Ovary (tissue), 3 donors: ENCODE data around the gene OR2V1.

ENCODE experiments used
- CTCF ChIP-seq, 3 donors: fragments of 450-650 bp in 2 of 3; fragments of 200-600 bp in 1 of 3; IDR thresholded peaks; one replicate each; pipeline versions ENCODE4 v1.5.1 to v1.8.0; 2016 to 2022; ENCODE audit warnings: antibody characterized with exemption in 3 of 3, mild to moderate bottlenecking in 1 of 3
- EP300 ChIP-seq: sonication (generic); formaldehyde crosslinking; IDR thresholded peaks from one replicate; pipeline ENCODE4 v1.6.1; 2017; ENCODE audit warnings: antibody characterized with exemption
- POLR2A ChIP-seq: fragments of 450-650 bp; IDR thresholded peaks from one replicate; pipeline ENCODE4 v1.6.1; 2017; ENCODE audit warnings: antibody characterized with exemption, mild to moderate bottlenecking, moderate library complexity
- donor health status: DM: no; HTN: no; CAD: no.

DNA sequence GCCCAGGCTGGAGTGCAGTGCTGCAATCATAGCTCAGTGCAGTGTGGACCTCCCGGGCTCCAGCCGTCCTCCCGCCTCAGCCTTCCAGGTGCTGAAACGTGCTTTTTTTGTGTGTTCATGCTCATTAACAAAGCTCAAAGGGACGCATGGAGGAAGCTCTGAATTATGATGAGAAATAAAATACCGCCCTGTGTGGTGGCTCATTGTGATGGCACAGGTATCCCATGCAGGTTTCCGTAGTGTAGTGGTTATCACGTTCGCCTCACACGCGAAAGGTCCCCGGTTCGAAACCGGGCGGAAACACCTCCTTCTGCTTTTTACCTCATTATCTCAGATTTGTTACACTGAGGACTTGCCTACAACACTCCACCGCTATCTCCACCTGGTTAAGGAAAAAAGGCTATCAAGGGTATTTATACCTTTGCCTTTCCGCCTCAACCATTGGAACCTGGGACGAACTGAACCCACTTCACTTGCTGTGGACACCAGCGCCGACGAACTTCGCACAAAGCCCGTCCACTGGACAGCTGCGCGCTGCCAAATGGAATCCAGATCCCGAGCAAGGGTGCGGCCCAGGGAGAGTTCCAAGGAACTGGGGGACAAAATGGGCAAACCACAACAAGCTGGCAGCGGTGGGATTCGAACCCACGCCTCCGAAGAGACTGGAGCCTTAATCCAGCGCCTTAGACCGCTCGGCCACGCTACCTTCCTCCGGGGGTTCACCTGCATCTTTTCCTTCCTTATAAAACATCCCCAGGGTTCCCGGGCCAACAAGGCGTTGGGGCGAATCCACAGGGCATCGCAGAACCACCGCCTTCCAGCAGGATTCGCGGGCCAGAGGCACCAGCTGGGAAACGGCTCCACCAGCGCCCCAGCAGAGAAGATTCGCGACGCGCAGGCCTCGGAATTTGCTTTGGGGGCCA lies 42.7 kb upstream of the OR2V1 start:
- no peak for TF ChIP-seq CTCF (IDR thresholded peaks at IDR 0.05)
- TF ChIP-seq POLR2A, result no peak
- no peak for TF ChIP-seq EP300
